Upper lobe of right lung (tissue), 1 donor: ENCODE results near the gene SMTNL2. TPM values are rescaled to one million over a fixed set of nuclear protein-coding genes. Genes with fewer than 3 reads are reported as not detected.

Experiments used
- ATAC-seq: fragments of 200-7000 bp; cut with Tn5 transposase; one replicate; pipeline ENCODE4 v1.9.1; 2020; ENCODE audit warnings: mild to moderate bottlenecking, moderate library complexity
- DNase-seq: peaks from one replicate; pipeline ENCODE4 v3.0.0-alpha.2; 2020
- H3K27ac ChIP-seq: fragments of 200-600 bp; one replicate; pipeline ENCODE4 v1.8.0; 2022
- H3K27me3 ChIP-seq: fragments of 200-600 bp; one replicate; pipeline ENCODE4 v1.8.0; 2022; ENCODE audit warnings: mild to moderate bottlenecking
- H3K36me3 ChIP-seq: fragments of 200-600 bp; one replicate; pipeline ENCODE4 v1.8.0; 2022
- H3K4me1 ChIP-seq: fragments of 200-600 bp; one replicate; pipeline ENCODE4 v1.8.0; 2022
- H3K4me3 ChIP-seq: fragments of 200-600 bp; one replicate; pipeline ENCODE4 v1.8.0; 2022; ENCODE audit warnings: mild to moderate bottlenecking
- H3K9me3 ChIP-seq: fragments of 200-600 bp; one replicate; pipeline ENCODE4 v1.8.0; 2022
- intact Hi-C: fragments of 100-400 bp; cut with DNase I; formaldehyde crosslinking; loops from one replicate; pipeline ENCODE4 v1.11.0; 2022
- total RNA-seq: library from RNA; stranded (reverse); fragmentation: NEBNext Ultra II Directional; extraction: Animal tissue kit (Norgen Biotek cat#: 25700); gene quantifications from one replicate; pipeline ENCODE4 v1.2.1, GENCODE V29; 2021
- TF ChIP-seq, protein P1 (sequence below): fragments of 200-600 bp; IDR thresholded peaks from one replicate; pipeline ENCODE4 v1.8.0; 2022; ENCODE audit warnings: antibody characterized with exemption
- donor health status: DM: no; HTN: yes; CAD: no; lungs with severe emphysema.

Gene SMTNL2
- total RNA-seq, 1 donor from 2014 or later, result 2.7 TPM

DNA sequence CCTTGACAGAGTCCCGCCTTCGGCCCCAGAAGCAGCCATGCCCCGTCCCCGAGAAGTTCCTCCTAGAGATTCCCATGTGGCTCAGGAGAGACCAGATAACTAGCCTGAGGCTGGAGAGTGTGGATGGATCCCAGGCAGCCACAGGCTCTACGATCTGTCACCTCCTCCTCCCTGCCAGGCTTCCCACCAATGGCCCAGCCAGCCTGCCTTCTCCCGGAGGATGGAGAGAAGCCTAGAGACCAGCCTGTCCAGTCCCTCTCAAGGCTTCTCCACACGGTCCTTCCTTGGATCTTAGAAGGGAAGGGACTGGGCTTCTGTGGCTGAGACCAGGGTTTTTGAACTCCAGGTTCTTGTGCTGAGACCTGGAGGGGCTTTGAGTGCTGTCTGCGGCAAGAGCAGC, 1.6 kb upstream of the SMTNL2 start:
- peaks cover 15% of the 10 kb centered on the region for H3K4me1 ChIP-seq
- ATAC-seq (no peak), DNase-seq (peak; percentile 52)
- TF ChIP-seq, protein P1, sequence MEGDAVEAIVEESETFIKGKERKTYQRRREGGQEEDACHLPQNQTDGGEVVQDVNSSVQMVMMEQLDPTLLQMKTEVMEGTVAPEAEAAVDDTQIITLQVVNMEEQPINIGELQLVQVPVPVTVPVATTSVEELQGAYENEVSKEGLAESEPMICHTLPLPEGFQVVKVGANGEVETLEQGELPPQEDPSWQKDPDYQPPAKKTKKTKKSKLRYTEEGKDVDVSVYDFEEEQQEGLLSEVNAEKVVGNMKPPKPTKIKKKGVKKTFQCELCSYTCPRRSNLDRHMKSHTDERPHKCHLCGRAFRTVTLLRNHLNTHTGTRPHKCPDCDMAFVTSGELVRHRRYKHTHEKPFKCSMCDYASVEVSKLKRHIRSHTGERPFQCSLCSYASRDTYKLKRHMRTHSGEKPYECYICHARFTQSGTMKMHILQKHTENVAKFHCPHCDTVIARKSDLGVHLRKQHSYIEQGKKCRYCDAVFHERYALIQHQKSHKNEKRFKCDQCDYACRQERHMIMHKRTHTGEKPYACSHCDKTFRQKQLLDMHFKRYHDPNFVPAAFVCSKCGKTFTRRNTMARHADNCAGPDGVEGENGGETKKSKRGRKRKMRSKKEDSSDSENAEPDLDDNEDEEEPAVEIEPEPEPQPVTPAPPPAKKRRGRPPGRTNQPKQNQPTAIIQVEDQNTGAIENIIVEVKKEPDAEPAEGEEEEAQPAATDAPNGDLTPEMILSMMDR, result no peak
- peaks cover 26% of the 10 kb centered on the region for H3K27me3 ChIP-seq
- H3K9me3 ChIP-seq, result no peaks in the 10 kb centered on the region
- intact Hi-C loops, result no loop called here
- no peak overlapping the region for H3K27ac ChIP-seq
- no peaks in the 10 kb centered on the region for H3K36me3 ChIP-seq
- no peak overlapping the region for H3K4me3 ChIP-seq

DNA sequence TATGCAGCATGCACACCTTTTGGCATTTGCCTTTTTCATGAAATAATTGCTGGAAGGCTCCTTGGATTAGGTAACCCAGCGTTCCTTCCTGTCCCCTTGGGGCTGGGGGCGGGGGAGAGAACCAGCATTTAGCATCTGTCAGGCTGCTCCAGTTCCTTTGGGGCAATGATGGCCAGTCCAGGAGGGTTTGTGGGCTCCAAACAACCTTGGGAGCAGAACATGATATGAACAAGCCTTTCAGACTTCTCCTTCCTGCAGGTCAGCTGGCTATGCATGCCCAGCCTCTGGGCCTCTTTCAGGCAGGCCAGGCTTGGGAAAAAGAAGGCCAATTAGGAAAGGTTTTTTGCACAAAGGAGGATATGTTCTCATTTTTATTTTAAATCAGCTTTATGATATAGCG, 1.1 kb upstream of the SMTNL2 start:
- Histone ChIP-seq H3K9me3 (no peaks in the 10 kb centered on the region), H3K27ac (no peak overlapping the region), H3K36me3 (no peaks in the 10 kb centered on the region), H3K4me1 (peaks cover 15% of the 10 kb centered on the region), H3K27me3 (peaks cover 26% of the 10 kb centered on the region), H3K4me3 (no peak overlapping the region)
- intact Hi-C loops, result no loop called here
- TF ChIP-seq, protein P1, result no peak
- ATAC-seq (no peak), DNase-seq (peak; percentile 29)

DNA sequence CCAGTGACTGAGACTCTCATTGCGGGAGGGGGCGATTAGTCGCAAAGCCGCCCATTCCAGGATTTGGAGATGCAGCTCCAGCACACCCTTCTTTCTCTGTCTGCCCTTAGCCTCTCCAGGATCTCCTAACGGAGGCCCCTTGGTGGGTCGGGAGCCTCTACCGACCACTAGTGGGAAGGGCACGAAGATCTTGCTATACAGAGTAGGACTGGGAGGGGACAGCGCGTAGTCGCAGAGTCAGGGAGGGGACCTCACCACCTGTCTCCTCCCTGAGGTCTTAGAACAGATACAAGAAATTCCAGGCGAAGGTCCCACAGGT, 588 bp upstream of the SMTNL2 start:
- H3K4me3 ChIP-seq, result peak overlapping the region; percentile 56
- H3K36me3 ChIP-seq, result no peaks in the 10 kb centered on the region
- peaks cover 26% of the 10 kb centered on the region for H3K27me3 ChIP-seq
- intact Hi-C loops, result no loop called here
- TF ChIP-seq, protein P1, result peak; percentile 43
- H3K4me1 ChIP-seq, result peaks cover 15% of the 10 kb centered on the region
- DNase-seq, result no peak
- peak; percentile 40 for ATAC-seq
- no peaks in the 10 kb centered on the region for H3K9me3 ChIP-seq
- H3K27ac ChIP-seq, result peak overlapping the region; percentile 71

DNA sequence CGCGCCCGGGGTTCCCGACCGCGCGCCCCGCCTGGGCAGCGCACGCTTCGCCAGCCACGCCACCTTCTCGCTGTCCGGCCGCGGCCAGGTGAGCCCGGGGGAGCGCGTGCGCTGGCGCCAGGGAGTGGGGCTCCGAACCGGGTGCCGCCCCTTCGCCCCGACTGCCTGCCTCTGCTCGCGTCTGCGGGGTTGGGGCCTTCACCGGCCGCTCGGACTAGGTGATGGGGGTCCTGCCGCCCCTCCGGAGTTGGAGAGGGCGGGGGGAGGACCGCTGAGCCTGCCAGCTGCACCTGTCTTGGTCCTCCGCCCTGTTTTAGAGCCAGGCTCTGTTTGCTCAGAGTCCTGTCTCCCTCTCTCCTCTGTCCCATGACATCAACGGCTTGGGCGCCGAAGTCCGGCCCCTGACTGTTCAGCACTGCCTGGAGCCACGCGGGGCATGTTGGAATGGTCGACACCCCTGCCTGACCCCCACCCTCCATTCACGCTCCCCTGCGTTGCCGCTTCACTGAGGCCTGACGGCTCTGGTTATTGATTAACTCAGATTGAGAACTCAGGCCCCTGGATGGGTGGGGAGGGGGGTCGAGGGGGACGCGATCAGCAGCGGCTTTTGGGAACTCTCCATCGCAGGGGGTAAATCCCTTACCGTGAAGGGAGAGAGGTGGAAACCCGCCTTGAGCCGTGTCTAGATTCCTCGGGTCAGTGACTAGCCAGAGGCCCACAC, 748 bp downstream of the SMTNL2 start:
- H3K4me1 ChIP-seq, result peaks cover 15% of the 10 kb centered on the region
- intact Hi-C loops, result no loop called here
- peak; percentile 64 for DNase-seq
- peak overlapping the region; percentile 56 for H3K4me3 ChIP-seq
- no peaks in the 10 kb centered on the region for H3K9me3 ChIP-seq
- TF ChIP-seq, protein P1, result no peak
- ATAC-seq, result no peak
- no peak overlapping the region for H3K27ac ChIP-seq
- H3K27me3 ChIP-seq, result peaks cover 26% of the 10 kb centered on the region
- no peaks in the 10 kb centered on the region for H3K36me3 ChIP-seq

DNA sequence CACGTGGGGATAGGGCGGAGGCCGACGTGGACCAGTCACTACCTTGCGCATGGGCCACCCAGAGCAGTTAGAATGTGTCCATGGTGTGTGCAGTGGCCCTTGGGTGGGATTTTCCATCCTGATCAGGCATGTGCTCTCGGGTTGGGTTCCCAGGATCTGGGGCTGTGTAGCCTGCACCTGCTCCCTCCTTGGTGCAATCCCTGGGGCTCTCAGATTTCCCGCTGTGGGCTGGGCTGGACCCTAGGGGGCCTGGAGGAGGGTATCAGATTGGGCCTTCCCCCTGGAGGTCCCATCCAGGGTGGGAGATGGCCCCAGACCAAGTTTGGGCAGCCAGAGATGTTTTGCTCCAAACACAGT, 1.3 kb downstream of the SMTNL2 start:
- intact Hi-C loops, result no loop called here
- ATAC-seq, result no peak
- Histone ChIP-seq H3K36me3 (no peaks in the 10 kb centered on the region), H3K4me3 (peak overlapping the region; percentile 56), H3K27me3 (peaks cover 26% of the 10 kb centered on the region), H3K27ac (no peak overlapping the region), H3K9me3 (no peaks in the 10 kb centered on the region), H3K4me1 (peaks cover 15% of the 10 kb centered on the region)
- DNase-seq, result no peak
- TF ChIP-seq, protein P1, result no peak

DNA sequence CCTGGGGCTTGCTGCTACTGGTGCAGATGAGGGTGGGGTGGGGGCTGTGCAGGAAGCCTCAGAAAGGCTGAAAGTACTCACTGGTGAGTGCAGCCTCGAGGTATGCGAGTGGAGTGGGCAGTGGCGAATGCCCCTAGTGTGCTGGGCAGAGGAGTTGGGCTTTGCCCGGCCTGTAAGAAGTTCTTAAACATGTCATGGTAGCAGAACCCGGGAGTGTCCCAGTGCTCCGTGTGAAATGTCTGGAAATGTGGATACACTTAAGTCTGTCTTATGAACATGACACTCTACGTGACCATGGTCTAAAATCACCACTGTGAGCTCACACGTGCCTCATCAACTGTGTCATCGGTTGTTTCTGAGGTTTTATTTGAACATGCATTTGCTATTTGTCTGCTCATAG, 1.7 kb downstream of the SMTNL2 start:
- H3K4me3 ChIP-seq, result peak overlapping the region; percentile 56
- no peak for ATAC-seq
- peaks cover 15% of the 10 kb centered on the region for H3K4me1 ChIP-seq
- peaks cover 26% of the 10 kb centered on the region for H3K27me3 ChIP-seq
- H3K9me3 ChIP-seq, result no peaks in the 10 kb centered on the region
- TF ChIP-seq, protein P1, result no peak
- peak; percentile 31 for DNase-seq
- no peaks in the 10 kb centered on the region for H3K36me3 ChIP-seq
- intact Hi-C loops, result no loop called here
- H3K27ac ChIP-seq, result no peak overlapping the region
